ENCODE measurements around the gene DLK1. TPM values are rescaled to one million over a fixed set of nuclear protein-coding genes. Genes with fewer than 3 reads are reported as not detected.

DLK1 gene
- total and polyA plus RNA-seq, 2 of the 13 experiments (the other 11 are each of a cell fraction or from before 2014, with no cell fraction given): 95.5 to 312 TPM

GRCh38 chr14:100748403-100748802 lies 21.7 kb downstream of the DLK1 start:
- DNase-seq (ENCODE audit: low spot score) (no peak), ATAC-seq (no peak), FAIRE-seq (no peak)
- Histone ChIP-seq H3K4me1 (ENCODE audit: insufficient read depth, low read length) (peaks cover 68% of the 10 kb centered on the region), H3K9me3 (ENCODE audit: low read length) (no peaks in the 10 kb centered on the region), H3K4me2 (ENCODE audit: low read depth, low read length) (no peak overlapping the region), H3K4me3 (replicated peaks in 1 of 3; ENCODE audit: insufficient read depth in 1 of 3, low read depth in 2 of 3, low read length in 3 of 3) (no peak overlapping the region), H3K79me2 (ENCODE audit: insufficient read depth, low read length) (no peaks in the 10 kb centered on the region), H4K20me1 (ENCODE audit: insufficient read depth, low read length) (no peaks in the 10 kb centered on the region), H3K27ac (ENCODE audit: extremely low read length, insufficient read depth, low read length) (peak overlapping the region; percentile 93), H3K36me3 (replicated peaks in 1 of 2; ENCODE audit: control insufficient read depth in 1 of 2, insufficient read depth in 2 of 2, low read length in 2 of 2) (no peaks in the 10 kb centered on the region), H2AFZ (ENCODE audit: low read length) (no peak overlapping the region), H3K27me3 (ENCODE audit: control insufficient read depth in 1 of 2, insufficient read depth in 2 of 2, low read length in 2 of 2) (no peaks in the 10 kb centered on the region), H3K9ac (ENCODE audit: insufficient read depth, low read depth, low read length) (no peak overlapping the region)
- TF ChIP-seq MNT (IDR thresholded peaks at IDR 0.05) (no peak), REPIN1 (CRISPR knock-in tag; IDR thresholded peaks at IDR 0.05; ENCODE audit: borderline replicate concordance, low read depth) (no peak), ZNF556 (CRISPR knock-in tag; IDR thresholded peaks at IDR 0.05; ENCODE audit: borderline replicate concordance) (no peak), RELA (CRISPR knock-in tag; IDR thresholded peaks at IDR 0.05) (no peak), NR2F6 (IDR thresholded peaks at IDR 0.05) (no peak), NR2F6 (CRISPR knock-in tag; IDR thresholded peaks at IDR 0.05) (no peak), CREB3 (CRISPR knock-in tag; IDR thresholded peaks at IDR 0.05) (no peak)
- in situ Hi-C loops (cut with HindIII; ENCODE audit: extremely low pct_ligation_motif_present, low pct_unique_long_range_greater_than_20kb) (no loop called here), intact Hi-C loops (cut with micrococcal nuclease; ENCODE audit: unreplicated experiment) (no loop called here)
- no TSS peak for BruUV-seq (replicated peaks)
- WGBS (ENCODE audit: low lambda C conversion rate): 79% methylated on average over 5 of the region's 5 CpGs
- POLR2A ChIA-PET: no interaction called here
- CTCF ChIA-PET (ENCODE audit: low intra/inter-chr PET ratio, low total read pairs): no interaction called here

- H3K79me2 ChIP-seq (ENCODE audit: insufficient read depth, low read length): no peaks in the 10 kb centered on the region
- intact Hi-C loops (cut with micrococcal nuclease; ENCODE audit: unreplicated experiment): no loop called here
- no peaks in the 10 kb centered on the region for H3K27me3 ChIP-seq (ENCODE audit: control insufficient read depth in 1 of 2, insufficient read depth in 2 of 2, low read length in 2 of 2)
- no peak overlapping the region for H3K4me3 ChIP-seq (replicated peaks in 1 of 3; ENCODE audit: insufficient read depth in 1 of 3, low read depth in 2 of 3, low read length in 3 of 3)
- POLR2A ChIA-PET: no interaction called here
- H3K4me2 ChIP-seq (ENCODE audit: low read depth, low read length): no peak overlapping the region
- H3K9me3 ChIP-seq (ENCODE audit: low read length): no peaks in the 10 kb centered on the region
- H3K9ac ChIP-seq (ENCODE audit: insufficient read depth, low read depth, low read length): no peak overlapping the region
- H2AFZ ChIP-seq (ENCODE audit: low read length): no peak overlapping the region
- DNase-seq (ENCODE audit: low spot score) (no peak), ATAC-seq (no peak), FAIRE-seq (no peak)
- no TSS peak for BruUV-seq (replicated peaks)
- peaks cover 73% of the 10 kb centered on the region for H3K4me1 ChIP-seq (ENCODE audit: insufficient read depth, low read length)
- WGBS (ENCODE audit: low lambda C conversion rate): 100% methylated on average over 1 of the region's 8 CpGs
- H3K27ac ChIP-seq (ENCODE audit: extremely low read length, insufficient read depth, low read length): peak overlapping the region; percentile 93
- H4K20me1 ChIP-seq (ENCODE audit: insufficient read depth, low read length): no peaks in the 10 kb centered on the region
- in situ Hi-C loops (cut with HindIII; ENCODE audit: extremely low pct_ligation_motif_present, low pct_unique_long_range_greater_than_20kb): no loop called here
- no peaks in the 10 kb centered on the region for H3K36me3 ChIP-seq (replicated peaks in 1 of 2; ENCODE audit: control insufficient read depth in 1 of 2, insufficient read depth in 2 of 2, low read length in 2 of 2)
- CTCF ChIA-PET (ENCODE audit: low intra/inter-chr PET ratio, low total read pairs): no interaction called here
- TF ChIP-seq ZNF687 (CRISPR knock-in tag; IDR thresholded peaks at IDR 0.05) (peak; percentile 65), MAZ (IDR thresholded peaks at IDR 0.05; ENCODE audit: borderline replicate concordance, low read depth, low read length) (no peak), MAZ (CRISPR knock-in tag; IDR thresholded peaks at IDR 0.05; ENCODE audit: low read depth) (0 out of 2 replicates have a peak, but pooled peaks have one; percentile 29), EP300 (IDR thresholded peaks at IDR 0.05; ENCODE audit: low read depth in 2 of 2, low read length in 2 of 2) (no peak), EP300 (CRISPR knock-in tag; IDR thresholded peaks at IDR 0.05; ENCODE audit: borderline replicate concordance) (no peak), ZSCAN31 (CRISPR knock-in tag; IDR thresholded peaks at IDR 0.05; ENCODE audit: low read depth) (0 out of 2 replicates have a peak, but pooled peaks have one; percentile 21), CBX5 (CRISPR knock-in tag; IDR thresholded peaks at IDR 0.05; ENCODE audit: borderline replicate concordance) (no peak)
Observed at GRCh38 chr14:100748944-100749343, 22.3 kb downstream of the DLK1 start.
